DOHH2 (cell line): ENCODE data around the gene RSF1.

ENCODE experiments used
- H3F3A ChIP-seq: fragments of 200-600 bp; sonication (generic), shearing (Covaris generic); 2 replicates; pipeline ENCODE4 v1.6.0; 2016; ENCODE audit warnings: antibody characterized with exemption, mild to moderate bottlenecking; ENCODE audit not compliant: control insufficient read depth, insufficient read depth
- H3K27ac ChIP-seq: fragments of 200-600 bp; sonication (generic); 2 replicates; pipeline ENCODE4 v1.5.1; 2014; ENCODE audit warnings: low read depth, mild to moderate bottlenecking, low read length, moderate library complexity
- H3K27me3 ChIP-seq: fragments of 200-600 bp; sonication (generic); 2 replicates; pipeline ENCODE4 v1.6.1; 2014; ENCODE audit warnings: mild to moderate bottlenecking, low read length, mixed read lengths; ENCODE audit not compliant: control insufficient read depth
- H3K36me3 ChIP-seq: fragments of 200-600 bp; sonication (generic); 2 replicates; pipeline ENCODE4 v1.6.1; 2014; ENCODE audit warnings: mild to moderate bottlenecking, low read length, moderate library complexity, mixed read lengths; ENCODE audit not compliant: control insufficient read depth
- H3K4me1 ChIP-seq: fragments of 200-600 bp; sonication (generic); 2 replicates; pipeline ENCODE4 v1.6.1; 2014; ENCODE audit warnings: mild to moderate bottlenecking, low read length, mixed read lengths; ENCODE audit not compliant: control insufficient read depth
- H3K4me2 ChIP-seq: fragments of 200-600 bp; sonication (generic); 2 replicates; pipeline ENCODE4 v1.6.0; 2014; ENCODE audit warnings: mild to moderate bottlenecking, low read length, moderate library complexity
- H3K4me3 ChIP-seq: fragments of 200-600 bp; sonication (generic); 2 replicates; pipeline ENCODE4 v1.5.1; 2014; ENCODE audit warnings: mild to moderate bottlenecking, low read length, mixed read lengths
- H3K79me2 ChIP-seq: fragments of 200-600 bp; sonication (generic); 2 replicates; pipeline ENCODE4 v1.6.1; 2014; ENCODE audit warnings: mild to moderate bottlenecking, low read length, mixed read lengths; ENCODE audit not compliant: control insufficient read depth
- H3K9me2 ChIP-seq: fragments of 200-600 bp; sonication (generic); replicated peaks from 2 replicates; pipeline ENCODE4 v1.6.1; 2014; ENCODE audit warnings: mild to moderate bottlenecking, low read length, mixed read lengths; ENCODE audit not compliant: control insufficient read depth
- H3K9me3 ChIP-seq: fragments of 200-600 bp; sonication (generic); 2 replicates; pipeline ENCODE4 v1.6.1; 2014; ENCODE audit warnings: antibody characterized with exemption, low read length, mixed read lengths; ENCODE audit not compliant: control insufficient read depth, insufficient read depth
- H4K20me1 ChIP-seq: fragments of 200-600 bp; sonication (generic); 2 replicates; pipeline ENCODE4 v1.6.0; 2014; ENCODE audit warnings: low read depth, mild to moderate bottlenecking, antibody characterized with exemption, low read length, moderate library complexity; ENCODE audit not compliant: control insufficient read depth, insufficient read depth
- EZH2phosphoT487 ChIP-seq: fragments of 200-600 bp; sonication (generic); IDR thresholded peaks from 2 replicates; pipeline ENCODE4 v1.6.1; 2017; ENCODE audit warnings: borderline replicate concordance, mild to moderate bottlenecking, antibody characterized with exemption, low read length, moderate library complexity, mixed read lengths
- TF ChIP-seq, protein P1 (sequence below): fragments of 200-600 bp; sonication (generic); IDR thresholded peaks from one replicate; pipeline ENCODE4 v1.5.1; 2014; ENCODE audit warnings: antibody characterized with exemption, mild to moderate bottlenecking, low read depth, low read length; ENCODE audit not compliant: poor library complexity, severe bottlenecking

Gene RSF1

DNA sequence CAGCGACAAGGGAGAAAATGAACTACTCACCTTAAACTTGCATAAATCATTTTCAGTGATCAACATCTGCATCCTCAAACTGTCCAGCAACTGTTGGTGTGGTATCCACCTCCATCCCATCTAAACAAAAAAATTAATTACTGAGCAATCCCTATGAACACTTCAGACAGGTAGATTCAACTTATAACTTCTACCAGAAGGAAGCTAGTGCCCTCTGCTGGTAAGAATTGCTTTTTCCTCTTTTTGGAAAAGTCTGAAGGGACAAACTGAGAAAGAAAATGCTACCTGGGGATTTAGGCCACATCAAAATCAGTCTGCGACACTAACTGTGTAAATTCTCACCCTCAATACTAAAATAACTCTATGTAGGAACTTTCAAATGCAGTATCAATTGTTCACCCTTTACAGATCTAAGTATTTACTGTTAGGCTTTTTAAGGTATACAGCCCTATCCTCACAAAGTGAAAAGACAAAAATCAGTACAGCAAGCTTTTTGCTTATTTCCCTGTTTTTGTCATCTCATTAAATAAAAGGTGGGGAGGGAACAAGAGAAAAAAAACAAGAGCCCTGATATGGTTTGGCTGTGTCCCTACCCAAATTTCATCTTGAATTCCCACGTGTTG, 200.8 kb downstream of the RSF1 start:
- peaks cover 89% of the 10 kb centered on the region for H3K36me3 ChIP-seq
- 0 out of 2 replicates have a peak, but pooled peaks cover 6% of the 10 kb centered on the region for H3F3A ChIP-seq
- no peak overlapping the region for H3K27ac ChIP-seq
- H3K9me2 ChIP-seq, result no peaks in the 10 kb centered on the region
- H3K9me3 ChIP-seq, result no peaks in the 10 kb centered on the region
- H3K4me1 ChIP-seq, result no peaks in the 10 kb centered on the region
- no peak for TF ChIP-seq EZH2phosphoT487
- TF ChIP-seq, protein P1, sequence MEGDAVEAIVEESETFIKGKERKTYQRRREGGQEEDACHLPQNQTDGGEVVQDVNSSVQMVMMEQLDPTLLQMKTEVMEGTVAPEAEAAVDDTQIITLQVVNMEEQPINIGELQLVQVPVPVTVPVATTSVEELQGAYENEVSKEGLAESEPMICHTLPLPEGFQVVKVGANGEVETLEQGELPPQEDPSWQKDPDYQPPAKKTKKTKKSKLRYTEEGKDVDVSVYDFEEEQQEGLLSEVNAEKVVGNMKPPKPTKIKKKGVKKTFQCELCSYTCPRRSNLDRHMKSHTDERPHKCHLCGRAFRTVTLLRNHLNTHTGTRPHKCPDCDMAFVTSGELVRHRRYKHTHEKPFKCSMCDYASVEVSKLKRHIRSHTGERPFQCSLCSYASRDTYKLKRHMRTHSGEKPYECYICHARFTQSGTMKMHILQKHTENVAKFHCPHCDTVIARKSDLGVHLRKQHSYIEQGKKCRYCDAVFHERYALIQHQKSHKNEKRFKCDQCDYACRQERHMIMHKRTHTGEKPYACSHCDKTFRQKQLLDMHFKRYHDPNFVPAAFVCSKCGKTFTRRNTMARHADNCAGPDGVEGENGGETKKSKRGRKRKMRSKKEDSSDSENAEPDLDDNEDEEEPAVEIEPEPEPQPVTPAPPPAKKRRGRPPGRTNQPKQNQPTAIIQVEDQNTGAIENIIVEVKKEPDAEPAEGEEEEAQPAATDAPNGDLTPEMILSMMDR, result peak; percentile 72
- no peaks in the 10 kb centered on the region for H4K20me1 ChIP-seq
- H3K4me2 ChIP-seq, result no peak overlapping the region
- no peaks in the 10 kb centered on the region for H3K27me3 ChIP-seq
- no peaks in the 10 kb centered on the region for H3K79me2 ChIP-seq
- H3K4me3 ChIP-seq, result no peak overlapping the region

GRCh38 chr11:77617892-77618291, 202.6 kb downstream of the RSF1 start:
- no peaks in the 10 kb centered on the region for H4K20me1 ChIP-seq
- H3K79me2 ChIP-seq, result no peaks in the 10 kb centered on the region
- H3K9me3 ChIP-seq, result no peaks in the 10 kb centered on the region
- TF ChIP-seq, protein P1, result no peak
- no peak for TF ChIP-seq EZH2phosphoT487
- no peaks in the 10 kb centered on the region for H3K9me2 ChIP-seq
- no peaks in the 10 kb centered on the region for H3K27me3 ChIP-seq
- H3K36me3 ChIP-seq, result peaks cover 89% of the 10 kb centered on the region
- no peaks in the 10 kb centered on the region for H3K4me1 ChIP-seq
- H3F3A ChIP-seq, result peaks cover 9% of the 10 kb centered on the region; the same call in 1 of the 2 replicates
- no peak overlapping the region for H3K4me3 ChIP-seq
- no peak overlapping the region for H3K4me2 ChIP-seq
- H3K27ac ChIP-seq, result no peak overlapping the region

GRCh38 chr11:77611921-77612320, 208.6 kb downstream of the RSF1 start:
- H3K27me3 ChIP-seq, result no peaks in the 10 kb centered on the region
- H3K4me2 ChIP-seq, result no peak overlapping the region
- no peaks in the 10 kb centered on the region for H3K79me2 ChIP-seq
- H3K9me2 ChIP-seq, result no peaks in the 10 kb centered on the region
- H3K9me3 ChIP-seq, result no peaks in the 10 kb centered on the region
- H3K4me1 ChIP-seq, result no peaks in the 10 kb centered on the region
- H3K36me3 ChIP-seq, result peaks cover 71% of the 10 kb centered on the region
- H3K27ac ChIP-seq, result no peak overlapping the region
- H3F3A ChIP-seq, result peaks cover 5% of the 10 kb centered on the region; the same call in 1 of the 2 replicates
- H4K20me1 ChIP-seq, result no peaks in the 10 kb centered on the region
- H3K4me3 ChIP-seq, result no peak overlapping the region
- TF ChIP-seq, protein P1, result no peak
